ENCODE measurements around the gene RPL27.
"Not testable (repeated sequence)": the region's sequence is repeated elsewhere in the genome, so short reads cannot be mapped to it uniquely, and the experiment has no call there.

RPL27 gene

DNA sequence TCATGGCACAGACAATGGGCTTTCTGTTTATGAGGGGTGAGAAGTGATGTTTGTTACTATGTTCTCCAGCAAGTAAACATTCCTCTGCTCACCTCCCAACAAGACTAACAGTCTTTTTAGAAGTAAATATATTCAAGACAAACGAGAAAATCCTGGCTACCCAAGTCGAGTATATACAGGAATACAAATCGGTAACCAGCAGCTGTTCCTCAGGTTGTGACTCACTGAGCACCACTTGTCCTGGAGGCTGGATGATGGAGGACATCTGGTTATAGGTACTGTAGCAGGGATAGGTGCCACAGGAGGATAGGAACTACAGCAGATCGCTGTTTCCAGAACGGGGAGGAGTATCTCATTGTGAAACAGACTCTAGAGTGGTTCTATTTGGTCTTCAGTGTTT is 5.3 kb upstream of the RPL27 start:
- no peak for DNase-seq

GRCh38 chr17:42993913-42994312 is 4.3 kb upstream of the RPL27 start:
- not testable (repeated sequence) for DNase-seq

- no peak for DNase-seq
Measured at GRCh38 chr17:42997390-42997983, 732 bp upstream of the RPL27 start.

DNA sequence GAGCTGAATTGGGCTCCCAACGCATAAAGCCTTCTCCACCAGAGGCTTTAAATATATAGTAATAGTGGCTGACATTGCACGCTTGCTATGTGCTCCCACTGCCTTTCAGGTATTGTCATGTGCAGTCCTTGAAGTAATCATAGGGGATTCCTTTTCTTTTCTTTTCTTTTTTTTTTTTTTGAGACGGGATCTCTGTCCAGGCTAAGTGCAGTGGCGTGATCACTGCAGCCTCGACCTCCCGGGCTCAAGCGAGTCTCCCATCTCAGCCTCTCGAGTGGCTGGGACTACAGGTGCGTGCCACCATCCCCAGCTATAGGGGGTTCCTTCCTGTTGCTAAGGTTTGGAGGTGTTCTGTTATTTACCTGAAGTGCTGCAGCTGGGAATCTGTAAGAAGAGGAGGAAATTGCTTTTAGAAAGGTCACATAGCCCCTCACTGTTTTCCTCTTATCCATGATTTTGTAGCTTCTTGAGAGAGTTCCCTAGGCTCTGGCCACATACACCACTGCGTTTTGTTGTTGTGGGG is 845 bp downstream of the RPL27 start:
- no peak for DNase-seq

GRCh38 chr17:43000894-43001293 is 2.7 kb downstream of the RPL27 start:
- DNase-seq, result not testable (repeated sequence)

DNA sequence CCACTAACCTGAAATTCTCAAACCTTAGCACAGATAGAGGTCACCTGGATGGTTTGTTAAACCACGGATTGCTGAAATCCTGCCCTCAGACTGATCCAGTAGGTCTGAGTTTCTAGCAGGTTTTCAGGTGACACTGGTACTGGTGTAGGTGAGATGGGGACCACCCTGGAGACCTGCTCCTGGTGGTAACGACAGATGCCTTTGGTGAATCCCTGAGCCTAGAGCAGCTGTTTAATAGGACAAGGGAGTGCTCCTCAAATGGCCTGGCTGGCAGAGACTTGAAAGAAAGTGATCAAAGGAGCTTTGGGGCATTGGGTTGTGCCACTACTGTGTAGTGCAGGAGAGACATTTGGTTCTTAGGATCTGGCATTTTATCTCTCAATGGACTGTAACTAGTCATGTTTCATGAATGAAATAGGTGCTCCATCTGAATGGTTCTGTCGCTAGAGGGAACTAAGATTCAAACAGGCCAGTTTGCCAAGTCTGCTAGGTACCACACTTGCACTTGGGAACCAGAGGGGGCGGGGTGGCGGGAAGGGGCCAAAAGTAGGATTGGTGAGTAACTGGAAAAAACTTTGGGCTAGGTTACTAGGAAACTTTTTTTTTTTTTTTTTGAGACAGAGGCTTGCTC is 5.4 kb downstream of the RPL27 start:
- DNase-seq, result peak in 1 of 56 donors; percentile 11

DNA sequence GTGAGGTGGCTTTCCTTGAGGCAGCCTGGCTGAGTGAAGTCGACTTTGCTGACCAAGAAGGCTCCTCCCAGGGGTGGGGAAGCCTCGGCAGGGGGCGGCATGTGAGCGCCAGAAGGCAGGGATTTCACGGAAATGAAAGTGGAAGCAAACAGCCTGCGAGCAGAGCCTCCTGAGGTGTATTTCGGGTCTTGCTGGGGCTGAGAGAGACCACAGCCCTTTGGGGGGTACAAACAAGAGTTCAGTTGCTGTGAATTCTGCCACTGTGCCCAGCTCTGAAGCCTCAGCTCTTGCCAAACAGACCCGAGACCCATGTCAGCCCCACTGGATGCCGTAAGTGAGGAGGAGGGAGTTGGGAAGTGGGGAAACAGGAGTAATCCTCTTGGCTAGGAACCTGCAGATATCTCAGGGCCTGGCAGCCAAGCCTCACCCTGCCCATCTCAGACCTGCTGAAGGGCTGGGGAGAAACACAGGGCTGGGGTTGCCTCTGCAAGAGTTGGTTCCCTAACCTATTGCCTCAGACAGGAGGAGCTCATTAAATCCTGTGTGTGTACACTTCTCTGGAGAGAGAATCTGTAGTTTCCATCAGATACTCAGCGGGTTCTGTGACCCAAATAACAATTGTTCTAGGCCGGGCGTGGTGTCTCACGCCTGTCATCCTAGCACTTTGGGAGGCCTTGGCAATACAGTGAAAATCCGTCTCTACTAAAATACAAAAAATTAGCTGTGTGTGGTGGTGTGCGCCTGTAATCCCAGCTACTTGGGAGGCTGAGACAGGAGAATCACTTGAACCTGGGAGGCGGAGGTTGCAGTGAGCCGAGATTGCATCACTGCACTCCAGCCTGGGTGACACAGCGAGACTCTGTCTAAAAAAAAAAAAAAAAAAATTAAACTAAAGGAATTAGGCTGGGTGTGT is 8.7 kb downstream of the RPL27 start, which contains the start of gene IFI35:
Gene IFI35, plus strand, starts transcription at position 146 of the 913 bp plus-strand sequence. Its CDS starts 164 bp downstream, at position 310.
- DNase-seq, result peak in 52 of 56 donors; percentile 7 to 82 (median 54)

- DNase-seq, result no peak
Measured at GRCh38 chr17:43010667-43011308, 12.6 kb downstream of the RPL27 start.

DNA sequence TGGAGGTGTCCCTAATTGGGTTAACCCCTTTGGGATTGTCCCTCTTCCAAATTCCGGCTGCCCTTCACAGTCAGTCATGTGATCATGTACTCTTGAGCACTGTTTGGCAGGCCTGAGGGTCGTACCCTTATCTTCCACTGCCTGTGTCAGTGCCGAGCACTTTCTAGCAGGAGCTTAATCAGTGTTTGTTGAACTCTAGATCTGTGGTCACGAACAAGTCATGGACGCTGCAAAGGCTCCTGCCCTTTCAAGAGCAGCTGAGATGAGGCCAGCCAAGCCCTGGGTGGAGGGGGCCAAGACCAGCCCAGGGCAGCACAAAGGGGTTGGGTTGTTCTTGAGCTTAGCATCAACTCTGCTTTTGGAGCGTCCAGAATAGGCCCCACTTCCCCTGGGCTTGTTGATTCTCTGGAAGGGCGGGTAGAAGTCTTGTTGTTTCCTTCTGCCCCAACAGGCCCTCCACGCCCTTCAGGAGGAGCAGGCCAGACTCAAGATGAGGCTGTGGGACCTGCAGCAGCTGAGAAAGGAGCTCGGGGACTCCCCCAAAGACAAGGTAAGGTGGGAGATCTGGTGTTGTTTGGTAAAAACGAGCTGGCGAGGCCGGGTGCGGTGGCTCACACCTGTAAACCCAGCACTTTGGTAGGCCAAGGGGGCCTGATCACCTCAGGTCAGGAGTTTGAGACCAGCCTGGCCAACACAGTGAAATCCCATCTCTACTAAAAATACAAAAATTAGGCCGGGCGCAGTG is 13.7 kb downstream of the RPL27 start:
- DNase-seq, result no peak

DNA sequence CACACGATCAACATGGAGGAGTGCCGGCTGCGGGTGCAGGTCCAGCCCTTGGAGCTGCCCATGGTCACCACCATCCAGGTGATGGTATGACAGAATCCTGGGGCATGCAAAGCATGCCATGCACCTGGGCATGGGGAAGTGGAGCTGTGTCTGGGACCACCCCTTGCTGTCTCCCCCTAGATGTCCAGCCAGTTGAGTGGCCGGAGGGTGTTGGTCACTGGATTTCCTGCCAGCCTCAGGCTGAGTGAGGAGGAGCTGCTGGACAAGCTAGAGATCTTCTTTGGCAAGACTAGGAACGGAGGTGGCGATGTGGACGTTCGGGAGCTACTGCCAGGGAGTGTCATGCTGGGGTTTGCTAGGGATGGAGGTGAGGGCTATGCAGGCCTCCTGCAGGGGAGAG is 15.1 kb downstream of the RPL27 start:
- DNase-seq, result no peak

DNA sequence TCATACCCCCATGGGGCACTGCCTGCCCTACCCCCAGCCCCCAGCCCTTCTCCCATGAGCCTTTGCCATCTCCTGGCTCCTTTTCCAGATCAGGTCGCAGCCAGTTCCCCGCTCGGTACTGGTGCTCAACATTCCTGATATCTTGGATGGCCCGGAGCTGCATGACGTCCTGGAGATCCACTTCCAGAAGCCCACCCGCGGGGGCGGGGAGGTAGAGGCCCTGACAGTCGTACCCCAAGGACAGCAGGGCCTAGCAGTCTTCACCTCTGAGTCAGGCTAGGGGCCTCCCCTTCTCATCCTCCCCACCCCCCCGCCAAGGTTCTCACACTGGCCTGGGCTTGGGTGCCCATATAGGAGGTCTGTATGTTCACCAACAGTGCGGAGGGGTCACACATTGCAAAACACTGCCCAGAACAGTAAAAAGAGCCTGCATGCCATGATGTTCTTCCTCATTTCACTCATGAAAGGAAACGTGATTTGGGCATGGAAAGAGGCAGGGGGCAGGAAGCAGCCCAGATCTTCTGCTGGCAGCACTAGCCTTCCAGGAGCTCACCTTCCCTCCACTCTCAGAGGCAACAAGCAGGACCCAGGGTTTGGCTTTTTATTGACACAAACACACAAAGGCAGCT is 15.9 kb downstream of the RPL27 start:
- no peak for DNase-seq

- DNase-seq, result no peak
Measured at GRCh38 chr17:43014649-43015542, 16.7 kb downstream of the RPL27 start.

DNA sequence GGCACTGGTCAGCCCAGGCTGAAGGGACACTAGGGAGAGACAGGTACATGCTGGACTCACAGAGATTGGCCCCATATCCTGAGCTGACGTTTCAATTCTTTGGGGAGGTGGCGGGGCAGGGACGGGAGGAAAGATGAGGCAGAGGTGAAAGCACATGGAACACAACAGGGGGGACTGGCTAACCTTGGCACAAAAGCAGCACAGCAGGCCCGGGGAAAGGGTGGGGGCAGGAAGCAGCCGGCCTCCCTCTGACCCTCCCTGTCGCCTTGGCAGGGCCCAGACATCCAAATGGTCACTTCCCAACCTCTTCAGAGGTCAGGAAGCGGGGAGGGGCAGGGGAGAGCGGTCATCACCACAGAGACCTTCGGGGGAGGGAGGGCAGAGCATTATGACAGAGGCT is 17.4 kb downstream of the RPL27 start:
- no peak for DNase-seq

GRCh38 chr17:43016216-43016615 is 18.0 kb downstream of the RPL27 start:
- no peak for DNase-seq

DNA sequence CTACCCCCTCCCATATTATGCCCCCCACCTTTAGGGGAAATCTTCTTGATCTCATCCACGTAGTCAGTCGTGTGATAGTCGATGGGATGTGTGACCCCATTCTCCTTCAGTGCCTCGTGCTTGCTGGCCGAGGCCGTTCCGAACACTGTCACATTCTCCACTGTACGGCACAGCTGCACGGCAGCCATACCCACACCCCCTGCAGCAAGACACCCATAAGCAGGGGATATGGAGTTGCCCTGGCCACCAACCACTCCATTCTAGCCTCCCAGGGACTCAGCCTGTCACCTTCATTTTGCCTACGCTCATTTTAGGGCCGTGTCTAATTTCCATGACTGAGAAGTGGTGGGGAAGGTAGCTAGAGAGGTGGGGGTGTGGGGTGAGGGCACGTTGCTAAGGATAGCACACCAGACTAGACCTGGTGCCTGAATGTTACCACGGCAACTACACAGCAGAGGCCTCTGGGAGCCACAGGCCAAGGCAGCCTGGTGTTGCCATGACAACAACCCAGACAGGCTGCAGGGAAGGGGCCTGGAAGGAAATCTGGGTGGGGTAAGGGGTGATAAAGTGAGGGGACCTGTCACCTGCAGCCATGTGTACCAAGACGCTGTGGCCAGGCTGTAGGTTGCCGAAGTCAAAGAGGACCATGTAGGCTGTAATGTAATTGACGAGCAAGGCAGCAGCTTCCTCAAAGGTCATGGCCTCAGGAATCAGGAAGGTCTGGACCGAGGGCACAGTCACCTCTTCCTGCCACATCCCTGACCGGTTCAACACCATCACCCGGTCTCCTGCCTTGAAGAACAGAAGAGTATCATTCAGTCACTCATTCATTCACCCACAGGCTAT is 20.0 kb downstream of the RPL27 start:
- peak in 8 of 56 donors; percentile 7 to 48 (median 20) for DNase-seq

DNA sequence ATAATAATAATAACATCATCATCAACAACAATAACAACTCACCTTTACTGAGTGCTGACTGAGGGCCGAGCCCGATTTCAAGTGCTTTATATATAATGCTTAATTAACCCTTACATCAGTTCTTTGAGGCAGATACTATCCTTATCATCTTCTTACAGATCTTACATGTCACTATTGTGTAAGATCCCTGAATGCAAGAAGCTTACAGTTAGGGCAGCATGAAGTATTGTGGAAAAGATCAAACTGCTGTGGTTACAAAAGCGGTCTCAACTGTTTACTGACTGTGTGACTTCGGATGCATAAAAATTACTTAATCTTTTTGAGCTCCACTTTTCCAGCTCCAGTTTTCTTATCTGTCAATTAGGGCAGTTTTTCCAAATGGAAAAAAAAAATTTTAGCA is 20.7 kb downstream of the RPL27 start:
- no peak for DNase-seq

- no peak for DNase-seq
Measured at GRCh38 chr17:43019418-43019817, 21.2 kb downstream of the RPL27 start.

GRCh38 chr17:43020030-43020621 is 21.9 kb downstream of the RPL27 start:
- DNase-seq, result no peak
